Glutamatergic neuron (in vitro differentiated cells): ENCODE data around the gene MRPS23. TPM values are rescaled to one million over a fixed set of nuclear protein-coding genes. Genes with fewer than 3 reads are reported as not detected.

Experiments
- DNase-seq: peaks from one replicate; pipeline ENCODE4 v3.0.0; 2022
- H3K27ac Mint-ChIP-seq: one replicate; pipeline ENCODE4 v1.8.0; 2020; ENCODE audit warnings: mild to moderate bottlenecking, mixed read lengths, inconsistent platforms; ENCODE audit not compliant: unreplicated experiment
- H3K27me3 Mint-ChIP-seq: one replicate; pipeline ENCODE4 v1.8.0; 2020; ENCODE audit warnings: mild to moderate bottlenecking, moderate library complexity, mixed read lengths, inconsistent platforms; ENCODE audit not compliant: unreplicated experiment
- H3K36me3 Mint-ChIP-seq: one replicate; pipeline ENCODE4 v1.8.0; 2020; ENCODE audit warnings: mild to moderate bottlenecking, mixed read lengths, inconsistent platforms; ENCODE audit not compliant: unreplicated experiment
- H3K4me1 Mint-ChIP-seq: one replicate; pipeline ENCODE4 v1.8.0; 2020; ENCODE audit warnings: mild to moderate bottlenecking, low read depth, mixed read lengths, inconsistent platforms; ENCODE audit not compliant: unreplicated experiment
- H3K4me3 Mint-ChIP-seq: one replicate; pipeline ENCODE4 v1.8.0; 2020; ENCODE audit warnings: mild to moderate bottlenecking, mixed read lengths, inconsistent platforms; ENCODE audit not compliant: unreplicated experiment
- H3K9me3 Mint-ChIP-seq: one replicate; pipeline ENCODE4 v1.8.0; 2020; ENCODE audit warnings: mild to moderate bottlenecking, moderate library complexity, mixed read lengths, inconsistent platforms; ENCODE audit not compliant: unreplicated experiment
- total RNA-seq: library from RNA; stranded (reverse); fragmentation: NEBNext Ultra II Directional; extraction: Animal tissue kit (Norgen Biotek cat#: 25700); gene quantifications from one replicate; pipeline ENCODE4 v1.2.1, GENCODE V29; 2021; ENCODE audit not compliant: unreplicated experiment
- TF ChIP-seq, protein P1 (sequence below): fragments of 200-600 bp; sonication (generic); IDR thresholded peaks from one replicate; pipeline ENCODE4 v1.5.0; 2021; ENCODE audit not compliant: partially characterized antibody, unreplicated experiment

The MRPS23 gene
- total RNA-seq, 1 donor from 2014 or later = 50.0 TPM

DNA sequence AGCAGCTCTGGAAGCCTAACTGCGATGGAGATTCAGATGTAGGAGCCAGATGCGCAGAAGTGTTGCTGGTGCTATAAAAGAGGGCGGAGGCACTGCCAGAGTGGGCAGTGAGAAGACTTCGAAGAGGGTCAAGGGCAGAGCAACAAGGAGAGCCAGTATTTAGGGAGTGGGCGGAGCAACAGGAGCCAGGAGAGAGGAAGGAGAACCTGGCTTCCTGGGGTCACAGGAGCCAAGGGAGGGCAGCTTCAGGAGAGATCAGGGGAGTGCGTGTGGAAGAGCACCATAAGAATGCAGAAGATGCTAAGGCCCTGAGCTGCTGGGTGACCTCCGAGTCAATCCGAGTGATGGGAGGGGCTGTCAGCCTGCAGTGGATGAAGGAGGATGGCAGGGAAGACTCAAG lies 14.4 kb upstream of the MRPS23 start:
- Mint-ChIP-seq H3K9me3 (peaks cover 15% of the 10 kb centered on the region), H3K36me3 (peaks cover 3% of the 10 kb centered on the region), H3K27ac (no peak overlapping the region), H3K27me3 (peaks cover 8% of the 10 kb centered on the region), H3K4me1 (peaks cover 22% of the 10 kb centered on the region), H3K4me3 (peak overlapping the region; percentile 37)
- TF ChIP-seq, protein P1, sequence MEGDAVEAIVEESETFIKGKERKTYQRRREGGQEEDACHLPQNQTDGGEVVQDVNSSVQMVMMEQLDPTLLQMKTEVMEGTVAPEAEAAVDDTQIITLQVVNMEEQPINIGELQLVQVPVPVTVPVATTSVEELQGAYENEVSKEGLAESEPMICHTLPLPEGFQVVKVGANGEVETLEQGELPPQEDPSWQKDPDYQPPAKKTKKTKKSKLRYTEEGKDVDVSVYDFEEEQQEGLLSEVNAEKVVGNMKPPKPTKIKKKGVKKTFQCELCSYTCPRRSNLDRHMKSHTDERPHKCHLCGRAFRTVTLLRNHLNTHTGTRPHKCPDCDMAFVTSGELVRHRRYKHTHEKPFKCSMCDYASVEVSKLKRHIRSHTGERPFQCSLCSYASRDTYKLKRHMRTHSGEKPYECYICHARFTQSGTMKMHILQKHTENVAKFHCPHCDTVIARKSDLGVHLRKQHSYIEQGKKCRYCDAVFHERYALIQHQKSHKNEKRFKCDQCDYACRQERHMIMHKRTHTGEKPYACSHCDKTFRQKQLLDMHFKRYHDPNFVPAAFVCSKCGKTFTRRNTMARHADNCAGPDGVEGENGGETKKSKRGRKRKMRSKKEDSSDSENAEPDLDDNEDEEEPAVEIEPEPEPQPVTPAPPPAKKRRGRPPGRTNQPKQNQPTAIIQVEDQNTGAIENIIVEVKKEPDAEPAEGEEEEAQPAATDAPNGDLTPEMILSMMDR = no peak
- DNase-seq = no peak

DNA sequence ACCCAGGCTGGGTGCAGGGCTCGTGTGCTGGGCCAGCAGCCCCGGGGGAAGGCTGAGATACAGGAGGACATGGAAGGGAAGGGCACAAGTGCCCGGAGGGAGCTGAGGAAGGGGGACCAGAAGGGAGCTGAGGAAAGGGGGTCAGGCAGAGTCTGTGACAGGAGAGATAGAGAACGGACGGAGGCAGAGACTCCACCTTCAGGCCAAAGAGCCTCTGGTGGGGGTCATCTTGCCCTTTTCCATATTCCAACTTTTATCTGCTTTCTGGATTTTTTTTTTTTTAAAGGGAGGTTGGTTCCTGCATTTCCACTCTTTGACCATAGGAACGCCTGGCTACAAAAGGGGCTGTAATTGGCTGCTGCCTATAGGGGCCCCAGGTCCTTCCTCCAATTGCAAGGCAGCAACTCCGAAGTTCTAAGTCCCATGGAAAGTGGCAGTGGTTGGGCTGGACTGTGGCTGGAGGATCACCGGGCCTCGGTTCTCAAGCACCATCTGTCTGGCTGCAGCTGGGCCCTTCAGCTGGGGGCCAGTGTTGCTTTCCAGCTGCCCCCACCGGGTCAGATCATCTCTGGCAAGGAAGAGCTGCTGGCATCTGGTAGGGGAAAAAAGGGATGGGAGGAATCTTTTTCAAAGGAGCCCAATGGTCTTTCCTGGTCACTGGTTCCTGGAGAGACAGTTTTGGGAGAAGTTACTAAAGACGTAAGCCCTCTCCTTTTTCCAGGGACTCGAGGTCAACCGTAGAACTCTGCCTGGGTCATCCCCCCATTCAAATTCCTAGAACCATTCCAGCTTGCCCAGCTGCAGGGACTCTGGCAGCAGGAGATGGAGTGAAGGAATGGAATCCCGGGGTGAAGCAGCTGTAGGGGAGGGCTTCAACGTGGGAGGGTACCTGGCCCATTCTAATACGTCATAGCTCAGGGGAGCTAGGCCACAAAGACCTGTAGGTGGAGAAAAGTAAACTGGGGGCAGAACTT lies 13.1 kb upstream of the MRPS23 start:
- Mint-ChIP-seq H3K4me3 (peak overlapping the region; percentile 52), H3K4me1 (peaks cover 21% of the 10 kb centered on the region), H3K27ac (no peak overlapping the region), H3K36me3 (peaks cover 3% of the 10 kb centered on the region), H3K27me3 (peaks cover 9% of the 10 kb centered on the region), H3K9me3 (peaks cover 17% of the 10 kb centered on the region)
- TF ChIP-seq, protein P1 = no peak
- DNase-seq = no peak

DNA sequence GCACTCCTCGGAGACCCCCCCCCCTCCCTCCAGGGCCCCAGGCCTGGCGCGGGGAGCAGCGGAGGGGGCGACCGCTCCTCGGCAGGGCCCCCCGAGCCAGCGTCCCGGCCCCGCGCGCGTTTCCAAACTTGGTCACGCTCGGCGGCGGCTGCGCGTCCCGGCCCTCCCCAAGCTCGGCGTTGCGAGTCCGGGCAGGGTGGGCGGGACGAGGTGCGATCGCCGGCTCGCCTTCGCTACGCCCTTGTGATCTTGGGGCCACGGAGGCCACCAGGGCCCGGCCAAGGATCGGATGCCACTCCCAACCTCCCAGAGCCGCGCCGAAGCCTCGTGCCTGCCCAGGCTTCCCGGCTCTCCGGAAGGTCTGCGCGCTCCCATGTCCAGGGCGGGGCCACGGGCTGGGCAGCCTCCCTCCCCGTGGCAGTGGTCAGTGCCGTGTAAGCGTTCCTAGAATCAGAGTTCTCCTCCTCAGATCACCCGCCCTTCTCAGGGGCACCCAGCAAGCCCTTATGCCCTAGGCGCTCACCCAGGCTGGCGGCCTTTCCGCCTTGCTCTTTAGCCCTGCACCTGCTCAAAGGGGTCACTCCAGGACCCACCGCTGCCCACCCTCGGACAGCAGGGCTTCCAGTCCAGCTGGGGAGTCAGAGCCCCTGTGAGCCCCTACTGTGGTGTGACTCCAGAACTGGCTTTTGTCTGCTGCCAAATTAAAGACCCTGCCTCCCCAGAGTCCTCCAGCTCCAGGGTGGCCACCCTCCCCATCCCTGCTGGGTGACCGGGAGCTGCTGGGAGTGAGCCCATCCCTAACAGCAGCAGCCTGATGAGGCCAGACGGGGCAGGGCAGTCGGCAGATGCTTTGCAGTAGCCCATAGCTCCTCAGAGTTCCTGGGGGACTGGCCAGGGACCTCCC lies 12.2 kb upstream of the MRPS23 start:
- H3K27me3 Mint-ChIP-seq = peaks cover 7% of the 10 kb centered on the region
- no peak overlapping the region for H3K27ac Mint-ChIP-seq
- H3K4me3 Mint-ChIP-seq = peak overlapping the region; percentile 71
- peak; percentile 61 for DNase-seq
- no peaks in the 10 kb centered on the region for H3K36me3 Mint-ChIP-seq
- H3K9me3 Mint-ChIP-seq = peaks cover 16% of the 10 kb centered on the region
- H3K4me1 Mint-ChIP-seq = peaks cover 16% of the 10 kb centered on the region
- TF ChIP-seq, protein P1 = no peak

DNA sequence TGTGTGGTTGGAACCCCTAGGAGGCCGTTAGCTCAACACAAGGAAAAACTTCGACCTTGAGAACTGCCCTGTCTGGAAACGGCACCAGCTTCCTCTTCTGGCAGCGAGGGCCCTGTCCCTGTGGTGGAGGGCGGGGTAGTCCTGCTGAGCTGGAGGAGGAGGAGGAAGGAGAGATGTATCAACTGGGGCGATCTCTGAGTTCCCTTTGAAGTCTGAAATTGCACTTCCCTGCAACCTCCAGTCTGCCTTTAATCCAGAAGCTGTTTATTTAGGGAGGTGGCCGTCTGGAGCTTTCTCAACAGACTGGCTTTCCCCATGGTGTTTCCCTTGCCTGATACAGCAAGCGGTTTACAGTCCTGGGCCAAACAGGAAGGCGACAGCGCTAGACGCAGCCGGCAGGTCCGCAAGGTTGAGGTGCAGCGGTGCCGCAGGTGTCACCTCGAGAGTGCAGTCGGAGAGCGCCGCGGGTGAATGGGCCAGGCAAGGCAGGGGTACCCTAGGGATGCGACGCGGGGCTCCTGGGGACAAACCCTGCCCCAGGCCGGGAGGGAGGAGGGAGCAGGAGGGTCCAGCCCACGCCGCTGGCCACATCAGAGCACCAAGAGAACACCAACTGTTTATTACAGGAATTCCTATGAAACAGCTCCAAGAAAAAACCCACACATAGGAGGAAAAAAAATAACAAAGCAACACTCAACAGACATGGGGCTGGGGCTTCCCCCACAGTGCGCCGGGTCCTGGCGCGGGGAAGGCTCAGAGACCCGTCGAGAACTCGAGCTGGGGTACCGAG lies 11.4 kb upstream of the MRPS23 start:
- Mint-ChIP-seq H3K27me3 (peaks cover 7% of the 10 kb centered on the region), H3K9me3 (peaks cover 16% of the 10 kb centered on the region), H3K36me3 (no peaks in the 10 kb centered on the region), H3K4me3 (peak overlapping the region; percentile 85), H3K4me1 (peaks cover 16% of the 10 kb centered on the region), H3K27ac (no peak overlapping the region)
- no peak for DNase-seq
- TF ChIP-seq, protein P1 = no peak
